ENCODE data around the gene PDE4D.

The PDE4D gene

GRCh38 chr5:59198365-59198764 is 695.2 kb downstream of the PDE4D start:
- Mint-ChIP-seq H3K9me3 (no peaks in the 10 kb centered on the region), H3K36me3 (no peaks in the 10 kb centered on the region), H3K4me1 (no peaks in the 10 kb centered on the region), H3K27me3 (peaks cover 16% of the 10 kb centered on the region), H3K4me3 (no peak overlapping the region), H3K27ac (no peak overlapping the region)
- CTCF ChIA-PET, result interaction anchor here (0.6 to 1.2 kb wide), 3 partner anchors 11 to 439 kb away, joined by 3 read pairs; no protein-coding TSS in a partner anchor
- no peak for DNase-seq

GRCh38 chr5:59197911-59198310 is 695.6 kb downstream of the PDE4D start:
- CTCF ChIA-PET, result interaction anchor here (0.6 to 1.2 kb wide), 4 partner anchors 9 to 440 kb away, joined by 3 read pairs; no protein-coding TSS in a partner anchor
- Mint-ChIP-seq H3K4me3 (no peak overlapping the region), H3K27ac (no peak overlapping the region), H3K4me1 (no peaks in the 10 kb centered on the region), H3K27me3 (peaks cover 16% of the 10 kb centered on the region), H3K36me3 (no peaks in the 10 kb centered on the region), H3K9me3 (no peaks in the 10 kb centered on the region)
- no peak for DNase-seq

- Mint-ChIP-seq H3K27ac (no peak overlapping the region), H3K4me3 (no peak overlapping the region), H3K27me3 (peaks cover 26% of the 10 kb centered on the region), H3K9me3 (no peaks in the 10 kb centered on the region), H3K4me1 (no peaks in the 10 kb centered on the region), H3K36me3 (no peaks in the 10 kb centered on the region)
- CTCF ChIA-PET, result no interaction called here
- DNase-seq, result no peak
These were observed 699.8 kb downstream of the PDE4D start for GRCh38 chr5:59193616-59194319.

- Mint-ChIP-seq H3K4me3 (no peak overlapping the region), H3K9me3 (no peaks in the 10 kb centered on the region), H3K4me1 (peaks cover 4% of the 10 kb centered on the region), H3K36me3 (no peaks in the 10 kb centered on the region), H3K27ac (no peak overlapping the region), H3K27me3 (peaks cover 37% of the 10 kb centered on the region)
- DNase-seq, result no peak
- CTCF ChIA-PET, result interaction anchor here (1.4 to 9.9 kb wide), 3 partner anchors 175 to 306 kb away, joined by 5 to 83 read pairs (median 10); no protein-coding TSS in a partner anchor
These were observed 702.8 kb downstream of the PDE4D start for GRCh38 chr5:59190746-59191145.

- Mint-ChIP-seq H3K4me1 (peaks cover 4% of the 10 kb centered on the region), H3K27me3 (peaks cover 31% of the 10 kb centered on the region), H3K9me3 (no peaks in the 10 kb centered on the region), H3K4me3 (no peak overlapping the region), H3K27ac (no peak overlapping the region), H3K36me3 (no peaks in the 10 kb centered on the region)
- no peak for DNase-seq
- CTCF ChIA-PET, result interaction anchor here (0.8 to 9.9 kb wide), 13 partner anchors 19 to 484 kb away, joined by 3 to 83 read pairs (median 10); no protein-coding TSS in a partner anchor
These were observed 703.9 kb downstream of the PDE4D start for GRCh38 chr5:59189472-59190244.

GRCh38 chr5:59188419-59189225 is 704.9 kb downstream of the PDE4D start:
- peak; percentile 73 for DNase-seq
- H3K36me3 Mint-ChIP-seq, result no peaks in the 10 kb centered on the region
- H3K27ac Mint-ChIP-seq, result no peak overlapping the region
- peaks cover 4% of the 10 kb centered on the region for H3K4me1 Mint-ChIP-seq
- no peaks in the 10 kb centered on the region for H3K9me3 Mint-ChIP-seq
- no peak overlapping the region for H3K4me3 Mint-ChIP-seq
- CTCF ChIA-PET, result interaction anchor here (0.6 to 9.9 kb wide), 30 partner anchors 9 to 565 kb away, joined by 3 to 83 read pairs (median 5); no protein-coding TSS in a partner anchor
- H3K27me3 Mint-ChIP-seq, result peaks cover 27% of the 10 kb centered on the region

- Mint-ChIP-seq H3K9me3 (no peaks in the 10 kb centered on the region), H3K27me3 (peaks cover 33% of the 10 kb centered on the region), H3K27ac (no peak overlapping the region), H3K4me1 (peaks cover 4% of the 10 kb centered on the region), H3K4me3 (no peak overlapping the region), H3K36me3 (no peaks in the 10 kb centered on the region)
- no peak for DNase-seq
- CTCF ChIA-PET, result interaction anchor here (0.6 to 9.9 kb wide), 33 partner anchors 9 to 570 kb away, joined by 3 to 83 read pairs (median 4); no protein-coding TSS in a partner anchor
These were observed 705.7 kb downstream of the PDE4D start for GRCh38 chr5:59187857-59188256.

GRCh38 chr5:59186623-59187022 is 706.9 kb downstream of the PDE4D start:
- CTCF ChIA-PET, result interaction anchor here (0.7 to 9.9 kb wide), 9 partner anchors 36 to 296 kb away, joined by 3 to 83 read pairs (median 10); no protein-coding TSS in a partner anchor
- DNase-seq, result no peak
- Mint-ChIP-seq H3K4me3 (no peak overlapping the region), H3K9me3 (no peaks in the 10 kb centered on the region), H3K27ac (no peak overlapping the region), H3K36me3 (no peaks in the 10 kb centered on the region), H3K27me3 (peaks cover 37% of the 10 kb centered on the region), H3K4me1 (peaks cover 4% of the 10 kb centered on the region)

- no peak overlapping the region for H3K27ac Mint-ChIP-seq
- no peak for DNase-seq
- H3K9me3 Mint-ChIP-seq, result no peaks in the 10 kb centered on the region
- H3K4me3 Mint-ChIP-seq, result no peak overlapping the region
- peaks cover 4% of the 10 kb centered on the region for H3K4me1 Mint-ChIP-seq
- peaks cover 37% of the 10 kb centered on the region for H3K27me3 Mint-ChIP-seq
- no peaks in the 10 kb centered on the region for H3K36me3 Mint-ChIP-seq
- CTCF ChIA-PET, result interaction anchor here (0.7 to 9.9 kb wide), 5 partner anchors 180 to 295 kb away, joined by 3 to 83 read pairs (median 10); no protein-coding TSS in a partner anchor
These were observed 707.7 kb downstream of the PDE4D start for GRCh38 chr5:59185757-59186385.

- Mint-ChIP-seq H3K9me3 (no peaks in the 10 kb centered on the region), H3K4me3 (no peak overlapping the region), H3K27ac (no peak overlapping the region), H3K4me1 (peaks cover 4% of the 10 kb centered on the region), H3K36me3 (no peaks in the 10 kb centered on the region), H3K27me3 (peaks cover 38% of the 10 kb centered on the region)
- no peak for DNase-seq
- CTCF ChIA-PET, result interaction anchor here (1.0 to 9.9 kb wide), 4 partner anchors 181 to 298 kb away, joined by 3 to 83 read pairs (median 14); no protein-coding TSS in a partner anchor
These were observed 708.8 kb downstream of the PDE4D start for GRCh38 chr5:59184769-59185168.

- Mint-ChIP-seq H3K4me3 (no peak overlapping the region), H3K27ac (no peak overlapping the region), H3K27me3 (peaks cover 27% of the 10 kb centered on the region), H3K4me1 (peaks cover 9% of the 10 kb centered on the region), H3K9me3 (no peaks in the 10 kb centered on the region), H3K36me3 (no peaks in the 10 kb centered on the region)
- no peak for DNase-seq
- CTCF ChIA-PET, result interaction anchor here (4.8 to 9.9 kb wide), 2 partner anchors 183 to 296 kb away, joined by 18 to 83 read pairs; no protein-coding TSS in a partner anchor
These were observed 710.8 kb downstream of the PDE4D start for GRCh38 chr5:59182760-59183159.

GRCh38 chr5:59180515-59180914 is 713.0 kb downstream of the PDE4D start:
- Mint-ChIP-seq H3K27me3 (peaks cover 15% of the 10 kb centered on the region), H3K9me3 (no peaks in the 10 kb centered on the region), H3K36me3 (no peaks in the 10 kb centered on the region), H3K4me3 (no peak overlapping the region), H3K27ac (no peak overlapping the region), H3K4me1 (peaks cover 22% of the 10 kb centered on the region)
- CTCF ChIA-PET, result interaction anchor here (0.6 to 4.8 kb wide), 5 partner anchors 8 to 294 kb away, joined by 3 to 19 read pairs (median 18); no protein-coding TSS in a partner anchor
- no peak for DNase-seq

- Mint-ChIP-seq H3K9me3 (no peaks in the 10 kb centered on the region), H3K27me3 (peaks cover 15% of the 10 kb centered on the region), H3K4me3 (no peak overlapping the region), H3K4me1 (peaks cover 22% of the 10 kb centered on the region), H3K36me3 (no peaks in the 10 kb centered on the region), H3K27ac (no peak overlapping the region)
- no peak for DNase-seq
- CTCF ChIA-PET, result interaction anchor here (0.6 to 4.8 kb wide), 5 partner anchors 9 to 293 kb away, joined by 3 to 19 read pairs (median 18); no protein-coding TSS in a partner anchor
These were observed 713.8 kb downstream of the PDE4D start for GRCh38 chr5:59179704-59180103.

Data from activated naive CD4-positive, alpha-beta T cell treated with anti-CD3 and anti-CD28 coated beads, Interleukin-2, amount 10 ng/mL, durations not matched to agents 7 days and 5 days (primary cell).